IMR-90 (cell line): ENCODE results near the gene FAM162A. TPM values are rescaled to one million over a fixed set of nuclear protein-coding genes. Genes with fewer than 3 reads are reported as not detected.

Source experiments
- ATAC-seq: fragments of 200-7000 bp; cut with Tn5 transposase; 2 replicates; pipeline ENCODE4 v1.9.1; 2020; ENCODE audit warnings: low read depth, mild to moderate bottlenecking, moderate library complexity
- BruUV-seq: library from RNA; stranded (reverse); fragments of 400-500 nt; replicated peaks from 2 replicates; lab custom pipeline; 2021; lab: Mats Ljungman, UMichigan
- CTCF ChIA-PET: fragments of 300-600 bp; formaldehyde crosslinking; extraction: SDS; loops from one replicate; lab custom pipeline; 2021; ENCODE audit warnings: antibody characterized with exemption; lab: Yijun Ruan, JAX
- POLR2A ChIA-PET: fragments of 300-600 bp; sonication (Branson Sonifier 250); formaldehyde crosslinking; loops from one replicate; lab custom pipeline; 2022; ENCODE audit warnings: antibody characterized with exemption; ENCODE audit not compliant: unreplicated experiment; lab: Charles Lee
- DNase-seq: peaks from one replicate; pipeline ENCODE4 v3.0.0; 2013
- H2AFZ ChIP-seq: replicated peaks from 2 replicates; pipeline ENCODE3; 2013; ENCODE audit warnings: low read length, mild to moderate bottlenecking; ENCODE audit not compliant: poor library complexity
- H2AK5ac ChIP-seq: 2 replicates; pipeline ENCODE4 v1.6.1; 2013; ENCODE audit warnings: low read depth, low read length, inconsistent platforms
- H2AK9ac ChIP-seq: replicated peaks from 2 replicates; pipeline ENCODE3; 2013; ENCODE audit warnings: mild to moderate bottlenecking, low read depth, low read length, moderate library complexity; ENCODE audit not compliant: poor library complexity
- H2BK120ac ChIP-seq: 2 replicates; pipeline ENCODE4 v1.6.1; 2013; ENCODE audit warnings: low read depth, low read length, inconsistent platforms
- H2BK15ac ChIP-seq: 3 replicates; pipeline ENCODE4 v1.6.1; 2013; ENCODE audit warnings: low read depth, low read length, inconsistent platforms
- H2BK20ac ChIP-seq: 2 replicates; pipeline ENCODE4 v1.6.1; 2013; ENCODE audit warnings: low read depth, mild to moderate bottlenecking, inconsistent platforms, low read length, moderate library complexity
- H2BK5ac ChIP-seq: 2 replicates; pipeline ENCODE4 v1.6.1; 2013; ENCODE audit warnings: mild to moderate bottlenecking, low read depth, low read length, inconsistent platforms; ENCODE audit not compliant: poor library complexity, severe bottlenecking
- H3K14ac ChIP-seq: replicated peaks from 2 replicates; pipeline ENCODE4 v1.6.1; 2013; ENCODE audit warnings: low read depth, low read length, inconsistent platforms
- H3K18ac ChIP-seq: 2 replicates; pipeline ENCODE4 v1.6.1; 2013; ENCODE audit warnings: low read depth, low read length, control low read depth
- H3K23ac ChIP-seq: 2 replicates; pipeline ENCODE4 v1.6.1; 2013; ENCODE audit warnings: low read depth, low read length, inconsistent platforms
- H3K27ac ChIP-seq: 2 replicates; pipeline ENCODE4 v1.5.1; 2013; ENCODE audit warnings: mild to moderate bottlenecking, control low read depth, low read length; ENCODE audit not compliant: insufficient read depth
- H3K27me3 ChIP-seq: 2 replicates; pipeline ENCODE4 v1.6.1; 2013; ENCODE audit warnings: low read length; ENCODE audit not compliant: control insufficient read depth, insufficient read depth
- H3K36me3 ChIP-seq: 2 replicates; pipeline ENCODE4 v1.6.1; 2013; ENCODE audit warnings: low read length, mixed read lengths; ENCODE audit not compliant: control insufficient read depth, insufficient read depth
- H3K4ac ChIP-seq: 2 replicates; pipeline ENCODE4 v1.6.1; 2013; ENCODE audit warnings: low read depth, low read length, inconsistent platforms
- H3K4me1 ChIP-seq: 2 replicates; pipeline ENCODE4 v1.6.1; 2013; ENCODE audit warnings: low read length, mixed read lengths; ENCODE audit not compliant: control insufficient read depth, insufficient read depth
- H3K4me2 ChIP-seq: 2 replicates; pipeline ENCODE4 v1.6.1; 2013; ENCODE audit warnings: low read depth, mild to moderate bottlenecking, control low read depth, low read length, moderate library complexity
- H3K4me3 ChIP-seq: 2 replicates; pipeline ENCODE4 v1.5.1; 2013; ENCODE audit warnings: low read depth, mild to moderate bottlenecking, control low read depth, low read length, moderate library complexity; ENCODE audit not compliant: insufficient read depth
- H3K56ac ChIP-seq: 2 replicates; pipeline ENCODE4 v1.6.1; 2013; ENCODE audit warnings: low read length, inconsistent platforms; ENCODE audit not compliant: insufficient read depth; ENCODE audit errors: extremely low read depth
- H3K79me1 ChIP-seq, 2 experiments: 2 replicates each; pipeline ENCODE4 v1.6.1; 2013; ENCODE audit warnings: low read length in 2 of 2, inconsistent platforms in 1 of 2, low read depth in 1 of 2
- H3K9ac ChIP-seq: 2 replicates; pipeline ENCODE4 v1.6.1; 2013; ENCODE audit warnings: low read depth, low read length, control low read depth
- H3K9me1 ChIP-seq: 2 replicates; pipeline ENCODE4 v1.6.1; 2013; ENCODE audit warnings: low read length, inconsistent platforms; ENCODE audit not compliant: insufficient read depth
- H3K9me3 ChIP-seq: 2 replicates; pipeline ENCODE4 v1.6.1; 2013; ENCODE audit warnings: low read length; ENCODE audit not compliant: control insufficient read depth, insufficient read depth
- H4K20me1 ChIP-seq: 2 replicates; pipeline ENCODE4 v1.6.1; 2013; ENCODE audit warnings: low read length, inconsistent platforms; ENCODE audit not compliant: insufficient read depth
- H4K5ac ChIP-seq: 2 replicates; pipeline ENCODE4 v1.6.1; 2013; ENCODE audit warnings: mild to moderate bottlenecking, low read depth, low read length, control low read depth
- H4K8ac ChIP-seq, 2 experiments: 2 replicates each; pipeline ENCODE4 v1.6.1; 2013; ENCODE audit warnings: low read depth in 2 of 2, low read length in 2 of 2, control low read depth in 1 of 2, inconsistent platforms in 1 of 2
- H4K91ac ChIP-seq: 2 replicates; pipeline ENCODE4 v1.6.1; 2013; ENCODE audit warnings: low read depth, low read length, inconsistent platforms; ENCODE audit not compliant: insufficient read depth
- BHLHE40 ChIP-seq: fragments of 150-350 bp; IDR thresholded peaks from 2 replicates; pipeline ENCODE4 v1.6.1; 2016; ENCODE audit warnings: mild to moderate bottlenecking, low read depth, low read length
- CEBPB ChIP-seq: IDR thresholded peaks from 2 replicates; pipeline ENCODE4 v1.6.1; 2012; ENCODE audit warnings: low read depth, low read length, improper control_type of control experiment
- CHD1 ChIP-seq: IDR thresholded peaks from 2 replicates; pipeline ENCODE4 v1.6.1; 2012; ENCODE audit warnings: low read depth, low read length, improper control_type of control experiment
- FOS ChIP-seq: fragments of 150-350 bp; IDR thresholded peaks from 2 replicates; pipeline ENCODE4 v1.6.1; 2016; ENCODE audit warnings: low read depth, low read length
- MAFK ChIP-seq: IDR thresholded peaks from 2 replicates; pipeline ENCODE4 v1.6.1; 2012; ENCODE audit warnings: low read depth, low read length, improper control_type of control experiment
- MAZ ChIP-seq: IDR thresholded peaks from 2 replicates; pipeline ENCODE4 v1.6.1; 2012; ENCODE audit warnings: low read depth, mild to moderate bottlenecking, low read length, improper control_type of control experiment, moderate library complexity, borderline replicate concordance
- MXI1 ChIP-seq: IDR thresholded peaks from 2 replicates; pipeline ENCODE4 v1.6.1; 2012; ENCODE audit warnings: low read depth, mild to moderate bottlenecking, low read length, moderate library complexity, borderline replicate concordance
- NFE2L2 ChIP-seq: fragments of 150-350 bp; IDR thresholded peaks from 2 replicates; pipeline ENCODE4 v1.6.1; 2016; ENCODE audit warnings: low read depth, mild to moderate bottlenecking, low read length
- POLR2A ChIP-seq: IDR thresholded peaks from 2 replicates; pipeline ENCODE4 v1.6.1; 2012; ENCODE audit warnings: mild to moderate bottlenecking, low read depth, low read length
- RAD21 ChIP-seq: IDR thresholded peaks from 2 replicates; pipeline ENCODE4 v1.6.1; 2012; ENCODE audit warnings: low read length, improper control_type of control experiment
- RCOR1 ChIP-seq: IDR thresholded peaks from 2 replicates; pipeline ENCODE4 v1.6.1; 2012; ENCODE audit warnings: mild to moderate bottlenecking, low read length, improper control_type of control experiment; ENCODE audit not compliant: insufficient replicate concordance
- RFX5 ChIP-seq: IDR thresholded peaks from 2 replicates; pipeline ENCODE4 v1.8.0; 2012; ENCODE audit warnings: low read depth, mild to moderate bottlenecking, low read length, moderate library complexity
- SMC3 ChIP-seq: fragments of 150-350 bp; IDR thresholded peaks from 2 replicates; pipeline ENCODE4 v1.6.1; 2016; ENCODE audit warnings: low read depth, mild to moderate bottlenecking, antibody characterized with exemption, low read length, moderate library complexity
- WGBS, 2 experiments: methylation state at CpG; one replicate each; pipeline versions ENCODE4 v1.1.5 to v1.1.7; 2013; ENCODE audit warnings: missing lambda C conversion rate in 2 of 2; ENCODE audit not compliant: insufficient read length in 1 of 2; ENCODE audit errors: extremely low coverage in 2 of 2; 5-methylcytosine and 5-hydroxymethylcytosine counted together
- dilution Hi-C: fragments of 300-500 bp; cut with HindIII; formaldehyde crosslinking; loops from one replicate; pipeline ENCODE4 v1.14.3; 2018; ENCODE audit warnings: low sequenced_read_pairs; ENCODE audit not compliant: unreplicated experiment
- in situ Hi-C: fragments of 300-500 bp; cut with MboI; formaldehyde crosslinking; loops from 3 replicates; pipeline ENCODE4 v1.14.3; 2019; ENCODE audit warnings: low sequenced_read_pairs, inconsistent platforms, mixed read lengths
- intact Hi-C: fragments of 100-400 bp; cut with micrococcal nuclease; formaldehyde crosslinking; loops from 2 replicates; pipeline ENCODE4 v1.10.0; 2022
- polyA plus RNA-seq, 3 experiments: library from polyadenylated mRNA; depleted of rRNA; stranded (reverse); fragments of >200 nt; gene quantifications; 2 replicates each; pipeline ENCODE4 v1.2.3, GENCODE V29; 2012; ENCODE audit warnings: low replicate concordance in 1 of 3
- total RNA-seq: library from RNA; depleted of rRNA; stranded (reverse); fragments of >200 nt; gene quantifications from 2 replicates; pipeline ENCODE4 v1.2.3, GENCODE V29; 2012
- TF ChIP-seq, protein P1 (sequence below): fragments of 150-350 bp; IDR thresholded peaks from 2 replicates; pipeline ENCODE4 v1.6.1; 2016; ENCODE audit warnings: low read depth, mild to moderate bottlenecking, low read length, moderate library complexity, borderline replicate concordance
- TF ChIP-seq, protein P2 (sequence below): fragments of 150-350 bp; IDR thresholded peaks from 2 replicates; pipeline ENCODE4 v1.6.1; 2017; ENCODE audit warnings: mild to moderate bottlenecking, antibody characterized with exemption, low read length, low read depth
- TF ChIP-seq, protein P3 (sequence below): conservative IDR thresholded peaks from 2 replicates; pipeline ENCODE4 v1.5.1; 2012; ENCODE audit warnings: mild to moderate bottlenecking, low read depth, low read length, improper control_type of control experiment

FAM162A gene
- total and polyA plus RNA-seq, 2 of the 4 experiments (the other 2 are of a cell fraction), result 33.9 to 66.8 TPM

DNA sequence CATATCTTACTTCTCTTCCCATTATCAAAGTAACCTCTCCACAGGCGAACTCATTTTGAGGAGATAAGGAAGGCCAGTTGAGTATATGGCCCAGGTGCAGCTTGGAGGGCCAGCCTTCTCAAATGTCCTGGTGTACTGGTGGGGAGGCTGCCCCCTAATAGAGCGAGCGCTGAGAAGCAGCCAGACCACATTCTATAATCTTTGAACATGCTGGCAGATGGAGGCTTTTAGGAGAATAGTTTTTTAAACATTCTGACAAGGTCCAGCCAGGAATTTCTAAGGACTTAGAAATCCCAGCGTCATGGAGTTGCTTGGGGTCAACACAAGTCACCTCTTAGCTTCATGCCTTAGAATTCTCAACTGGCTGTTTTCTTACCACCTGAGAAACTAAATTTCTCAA lies 26.1 kb downstream of the FAM162A start:
- DNase-seq, result no peak
- no peak overlapping the region for H3K4me3 ChIP-seq
- ATAC-seq, result no peak
- ChIA-PET POLR2A (no interaction called here), CTCF (interaction anchor here (0.7 to 1.2 kb wide), 2 partner anchors 47 to 610 kb away, joined by 3 read pairs; no protein-coding TSS in a partner anchor)
- no peak overlapping the region for H3K14ac ChIP-seq
- H3K56ac ChIP-seq, result no peak overlapping the region
- H4K20me1 ChIP-seq, result no peaks in the 10 kb centered on the region
- H3K4me2 ChIP-seq, result no peak overlapping the region
- H4K5ac ChIP-seq, result no peak overlapping the region
- H2AK9ac ChIP-seq, result no peak overlapping the region
- H3K36me3 ChIP-seq, result peaks cover 14% of the 10 kb centered on the region
- H2BK20ac ChIP-seq, result no peak overlapping the region
- H2BK120ac ChIP-seq, result no peak overlapping the region
- WGBS, 2 experiments, result no CpG with 5 or more reads among the region's 4 CpGs
- H3K23ac ChIP-seq, result no peak overlapping the region
- intact Hi-C loops (no loop called here), in situ Hi-C loops (no loop called here), dilution Hi-C loops (no loop called here)
- H3K9ac ChIP-seq, result no peak overlapping the region
- no peak overlapping the region for H2BK5ac ChIP-seq
- no TSS peak for BruUV-seq
- peaks cover 12 to 24% of the 10 kb centered on the region in 2 experiments for H3K79me1 ChIP-seq
- H3K18ac ChIP-seq, result no peak overlapping the region
- H2AFZ ChIP-seq, result no peak overlapping the region
- H3K27ac ChIP-seq, result no peak overlapping the region
- no peak overlapping the region for H4K91ac ChIP-seq
- H3K4me1 ChIP-seq, result no peaks in the 10 kb centered on the region
- no peak overlapping the region for H3K4ac ChIP-seq
- TF ChIP-seq BHLHE40 (no peak), RAD21 (no peak), POLR2A (no peak), FOS (no peak), RFX5 (no peak), MAZ (no peak), NFE2L2 (no peak), MXI1 (no peak), CEBPB (no peak), CHD1 (no peak), SMC3 (no peak), MAFK (no peak), RCOR1 (no peak)
- TF ChIP-seq, protein P1, sequence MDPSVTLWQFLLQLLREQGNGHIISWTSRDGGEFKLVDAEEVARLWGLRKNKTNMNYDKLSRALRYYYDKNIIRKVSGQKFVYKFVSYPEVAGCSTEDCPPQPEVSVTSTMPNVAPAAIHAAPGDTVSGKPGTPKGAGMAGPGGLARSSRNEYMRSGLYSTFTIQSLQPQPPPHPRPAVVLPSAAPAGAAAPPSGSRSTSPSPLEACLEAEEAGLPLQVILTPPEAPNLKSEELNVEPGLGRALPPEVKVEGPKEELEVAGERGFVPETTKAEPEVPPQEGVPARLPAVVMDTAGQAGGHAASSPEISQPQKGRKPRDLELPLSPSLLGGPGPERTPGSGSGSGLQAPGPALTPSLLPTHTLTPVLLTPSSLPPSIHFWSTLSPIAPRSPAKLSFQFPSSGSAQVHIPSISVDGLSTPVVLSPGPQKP, result no peak
- TF ChIP-seq, protein P2, sequence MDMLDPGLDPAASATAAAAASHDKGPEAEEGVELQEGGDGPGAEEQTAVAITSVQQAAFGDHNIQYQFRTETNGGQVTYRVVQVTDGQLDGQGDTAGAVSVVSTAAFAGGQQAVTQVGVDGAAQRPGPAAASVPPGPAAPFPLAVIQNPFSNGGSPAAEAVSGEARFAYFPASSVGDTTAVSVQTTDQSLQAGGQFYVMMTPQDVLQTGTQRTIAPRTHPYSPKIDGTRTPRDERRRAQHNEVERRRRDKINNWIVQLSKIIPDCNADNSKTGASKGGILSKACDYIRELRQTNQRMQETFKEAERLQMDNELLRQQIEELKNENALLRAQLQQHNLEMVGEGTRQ, result no peak
- TF ChIP-seq, protein P3, sequence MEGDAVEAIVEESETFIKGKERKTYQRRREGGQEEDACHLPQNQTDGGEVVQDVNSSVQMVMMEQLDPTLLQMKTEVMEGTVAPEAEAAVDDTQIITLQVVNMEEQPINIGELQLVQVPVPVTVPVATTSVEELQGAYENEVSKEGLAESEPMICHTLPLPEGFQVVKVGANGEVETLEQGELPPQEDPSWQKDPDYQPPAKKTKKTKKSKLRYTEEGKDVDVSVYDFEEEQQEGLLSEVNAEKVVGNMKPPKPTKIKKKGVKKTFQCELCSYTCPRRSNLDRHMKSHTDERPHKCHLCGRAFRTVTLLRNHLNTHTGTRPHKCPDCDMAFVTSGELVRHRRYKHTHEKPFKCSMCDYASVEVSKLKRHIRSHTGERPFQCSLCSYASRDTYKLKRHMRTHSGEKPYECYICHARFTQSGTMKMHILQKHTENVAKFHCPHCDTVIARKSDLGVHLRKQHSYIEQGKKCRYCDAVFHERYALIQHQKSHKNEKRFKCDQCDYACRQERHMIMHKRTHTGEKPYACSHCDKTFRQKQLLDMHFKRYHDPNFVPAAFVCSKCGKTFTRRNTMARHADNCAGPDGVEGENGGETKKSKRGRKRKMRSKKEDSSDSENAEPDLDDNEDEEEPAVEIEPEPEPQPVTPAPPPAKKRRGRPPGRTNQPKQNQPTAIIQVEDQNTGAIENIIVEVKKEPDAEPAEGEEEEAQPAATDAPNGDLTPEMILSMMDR, result no peak
- H3K9me3 ChIP-seq, result no peaks in the 10 kb centered on the region
- H4K8ac ChIP-seq, result no peak overlapping the region
- H3K27me3 ChIP-seq, result no peaks in the 10 kb centered on the region
- no peak overlapping the region for H2AK5ac ChIP-seq
- no peaks in the 10 kb centered on the region; the same call in 1 of the 2 replicates for H3K9me1 ChIP-seq
- no peak overlapping the region for H2BK15ac ChIP-seq
